Measurements from ENCODE around the gene GRB10.

GRB10 gene

GRCh38 chr7:50803359-50804337 is 21.0 kb upstream of the GRB10 start:
- DNase-seq = no peak

GRCh38 chr7:50801907-50802306 is 19.2 kb upstream of the GRB10 start:
- DNase-seq = no peak

- DNase-seq = no peak
Observed at GRCh38 chr7:50799873-50800272, 17.2 kb upstream of the GRB10 start.

- no peak for DNase-seq
Observed at GRCh38 chr7:50798126-50798525, 15.4 kb upstream of the GRB10 start.

- no peak for DNase-seq
Observed at GRCh38 chr7:50795831-50796230, 13.1 kb upstream of the GRB10 start.

- no peak for DNase-seq
Observed at GRCh38 chr7:50795253-50795652, 12.6 kb upstream of the GRB10 start.

GRCh38 chr7:50793947-50794570 is 11.4 kb upstream of the GRB10 start:
- no peak for DNase-seq

GRCh38 chr7:50793120-50793946 is 10.6 kb upstream of the GRB10 start:
- DNase-seq = no peak

- DNase-seq = no peak
Observed at GRCh38 chr7:50792342-50793119, 9.8 kb upstream of the GRB10 start.

- no peak for DNase-seq
Observed at GRCh38 chr7:50791938-50792341, 9.2 kb upstream of the GRB10 start.

GRCh38 chr7:50791363-50791937 is 8.8 kb upstream of the GRB10 start:
- no peak for DNase-seq

- no peak for DNase-seq
Observed at GRCh38 chr7:50790381-50790780, 7.7 kb upstream of the GRB10 start.

GRCh38 chr7:50788382-50788781 is 5.7 kb upstream of the GRB10 start:
- no peak for DNase-seq

- no peak for DNase-seq
Observed at GRCh38 chr7:50787825-50788224, 5.1 kb upstream of the GRB10 start.

- DNase-seq = no peak
Observed at GRCh38 chr7:50785346-50785745, 2.6 kb upstream of the GRB10 start.

- DNase-seq = no peak
Observed at GRCh38 chr7:50783801-50784507, 1.3 kb upstream of the GRB10 start.

- no peak for DNase-seq
Observed at GRCh38 chr7:50783303-50783702, 607 bp upstream of the GRB10 start.

GRCh38 chr7:50781381-50782293 is 1.1 kb downstream of the GRB10 start:
- no peak for DNase-seq

GRCh38 chr7:50780436-50780835 is 2.3 kb downstream of the GRB10 start:
- no peak for DNase-seq

GRCh38 chr7:50779427-50779826 is 3.3 kb downstream of the GRB10 start:
- DNase-seq = no peak

Measured in activated gamma-delta T cell (primary cell).